Measurements from ENCODE around the gene FDPS.

Gene FDPS

GRCh38 chr1:155295183-155295941 is 13.3 kb upstream of the FDPS start:
- Histone ChIP-seq H3K36me3 (no peaks in the 10 kb centered on the region), H3K9ac (no peak overlapping the region), H3K4me3 (no peak overlapping the region), H3K4me2 (no peak overlapping the region), H3K4me1 (peaks cover 0 to 7% (median 0%) of the 10 kb centered on the region in 10 experiments; a peak in 1 of 20 replicates), H3K27ac (no peak overlapping the region), H4K20me1 (no peaks in the 10 kb centered on the region), H3K9me3 (replicated peaks in 1 of 11) (no peaks in the 10 kb centered on the region), H3K27me3 (peaks cover 18 to 31% (median 24%) of the 10 kb centered on the region in 11 experiments; a peak in 20 of 22 replicates)
- no peak for TF ChIP-seq Cebpa-rat (IDR thresholded peaks at IDR 0.05)

- H3K4me1 ChIP-seq, result peaks cover 0 to 7% (median 0%) of the 10 kb centered on the region in 10 experiments; a peak in 1 of 20 replicates
- no peaks in the 10 kb centered on the region for H3K36me3 ChIP-seq
- H3K9ac ChIP-seq, result no peak overlapping the region
- H3K4me2 ChIP-seq, result no peak overlapping the region
- no peak overlapping the region for H3K27ac ChIP-seq
- H3K9me3 ChIP-seq (replicated peaks in 1 of 11), result no peaks in the 10 kb centered on the region
- H3K4me3 ChIP-seq, result no peak overlapping the region
- H3K27me3 ChIP-seq, result peaks cover 18 to 31% (median 24%) of the 10 kb centered on the region in 11 experiments; a peak in 20 of 22 replicates
- no peak for TF ChIP-seq Cebpa-rat (IDR thresholded peaks at IDR 0.05)
- no peaks in the 10 kb centered on the region for H4K20me1 ChIP-seq
Observed at GRCh38 chr1:155295942-155296267, 12.8 kb upstream of the FDPS start.

GRCh38 chr1:155296661-155297060 is 12.0 kb upstream of the FDPS start:
- Histone ChIP-seq H3K27ac (no peak overlapping the region), H3K4me2 (no peak overlapping the region), H3K4me1 (peaks cover 0 to 8% (median 3%) of the 10 kb centered on the region in 10 experiments; a peak in 10 of 20 replicates), H3K4me3 (no peak overlapping the region), H3K36me3 (no peaks in the 10 kb centered on the region), H3K9me3 (replicated peaks in 1 of 11) (no peaks in the 10 kb centered on the region), H3K27me3 (peaks cover 18 to 31% (median 24%) of the 10 kb centered on the region in 11 experiments; a peak in 20 of 22 replicates), H3K9ac (no peak overlapping the region), H4K20me1 (no peaks in the 10 kb centered on the region)
- no peak for TF ChIP-seq Cebpa-rat (IDR thresholded peaks at IDR 0.05)

GRCh38 chr1:155297384-155297783 is 11.3 kb upstream of the FDPS start:
- no peaks in the 10 kb centered on the region for H3K36me3 ChIP-seq
- H3K4me3 ChIP-seq, result no peak overlapping the region
- H4K20me1 ChIP-seq, result no peaks in the 10 kb centered on the region
- no peak for TF ChIP-seq Cebpa-rat (IDR thresholded peaks at IDR 0.05)
- peaks cover 18 to 31% (median 24%) of the 10 kb centered on the region in 11 experiments; a peak in 20 of 22 replicates for H3K27me3 ChIP-seq
- no peak overlapping the region for H3K27ac ChIP-seq
- no peaks in the 10 kb centered on the region for H3K9me3 ChIP-seq (replicated peaks in 1 of 11)
- no peak overlapping the region for H3K9ac ChIP-seq
- 0 out of 22 replicates have a peak overlapping the region, but pooled peaks of 1 of the 11 experiments have one; percentile 8 for H3K4me2 ChIP-seq
- H3K4me1 ChIP-seq, result peaks cover 0 to 15% (median 9%) of the 10 kb centered on the region in 10 experiments; a peak in 11 of 20 replicates

- Histone ChIP-seq H3K9ac (no peak overlapping the region), H3K4me1 (peaks cover 0 to 15% (median 10%) of the 10 kb centered on the region in 10 experiments; a peak in 11 of 20 replicates), H3K4me2 (no peak overlapping the region), H3K4me3 (no peak overlapping the region), H3K36me3 (no peaks in the 10 kb centered on the region), H3K27me3 (peaks cover 10 to 16% (median 13%) of the 10 kb centered on the region in 11 experiments; a peak in 19 of 22 replicates), H4K20me1 (no peaks in the 10 kb centered on the region), H3K9me3 (replicated peaks in 1 of 11) (no peaks in the 10 kb centered on the region), H3K27ac (no peak overlapping the region)
- no peak for TF ChIP-seq Cebpa-rat (IDR thresholded peaks at IDR 0.05)
Observed at GRCh38 chr1:155300024-155300423, 8.6 kb upstream of the FDPS start.

- H3K4me1 ChIP-seq, result peaks cover 0 to 15% (median 10%) of the 10 kb centered on the region in 10 experiments; a peak in 11 of 20 replicates
- no peak overlapping the region for H3K4me3 ChIP-seq
- H3K27me3 ChIP-seq, result peaks cover 3 to 9% (median 6%) of the 10 kb centered on the region in 11 experiments; a peak in 17 of 22 replicates
- H3K9ac ChIP-seq, result no peak overlapping the region
- no peak overlapping the region for H3K27ac ChIP-seq
- H3K36me3 ChIP-seq, result no peaks in the 10 kb centered on the region
- no peak for TF ChIP-seq Cebpa-rat (IDR thresholded peaks at IDR 0.05)
- no peaks in the 10 kb centered on the region for H4K20me1 ChIP-seq
- H3K9me3 ChIP-seq (replicated peaks in 1 of 11), result no peaks in the 10 kb centered on the region
- no peak overlapping the region for H3K4me2 ChIP-seq
Observed at GRCh38 chr1:155300553-155301329, 7.9 kb upstream of the FDPS start.

GRCh38 chr1:155301342-155301841 is 7.3 kb upstream of the FDPS start, which contains the start of gene PKLR:
Gene PKLR, minus strand, starts transcription at chr1:155301438. Its CDS starts 43 bp downstream, at chr1:155301395.
- Histone ChIP-seq H3K27ac (no peak within 1 kb of the TSS), H3K36me3 (no peaks in the 10 kb centered on the region), H3K4me1 (peaks cover 0 to 15% (median 10%) of the 10 kb centered on the region in 10 experiments; a peak in 11 of 20 replicates), H4K20me1 (no peaks in the 10 kb centered on the region), H3K9me3 (replicated peaks in 1 of 11) (no peaks in the 10 kb centered on the region), H3K4me3 (no peak within 1 kb of the TSS), H3K4me2 (peak within 1 kb of the TSS in 9 of 11 experiments; percentile 7 to 60 (median 43); a peak in 11 of 22 replicates), H3K27me3 (peaks cover 0 to 3% (median 0%) of the 10 kb centered on the region in 11 experiments; a peak in 5 of 22 replicates), H3K9ac (no peak within 1 kb of the TSS; a peak in 1 of 22 replicates)
- TF ChIP-seq Cebpa-rat (IDR thresholded peaks at IDR 0.05), result no peak

- Histone ChIP-seq H4K20me1 (no peaks in the 10 kb centered on the region), H3K36me3 (no peaks in the 10 kb centered on the region), H3K27ac (no peak overlapping the region), H3K27me3 (no peaks in the 10 kb centered on the region), H3K9me3 (replicated peaks in 1 of 11) (no peaks in the 10 kb centered on the region), H3K9ac (no peak overlapping the region), H3K4me3 (no peak overlapping the region), H3K4me2 (no peak overlapping the region), H3K4me1 (peaks cover 11 to 29% (median 22%) of the 10 kb centered on the region in 10 experiments)
- no peak for TF ChIP-seq Cebpa-rat (IDR thresholded peaks at IDR 0.05)
Observed at GRCh38 chr1:155304558-155305063, 4.1 kb upstream of the FDPS start.
